K562 (cell line): ENCODE data around the gene EXOSC2. TPM values are rescaled to one million over a fixed set of nuclear protein-coding genes. Genes with fewer than 3 reads are reported as not detected.

ENCODE experiments used
- ATAC-seq: fragments of 200-7000 bp; cut with Tn5 transposase; 3 replicates; pipeline ENCODE4 v1.9.1; 2020; ENCODE audit warnings: moderate library complexity
- BruUV-seq: library from RNA; stranded (reverse); fragments of 400-500 nt; replicated peaks from 2 replicates; lab custom pipeline; 2021; lab: Mats Ljungman, UMichigan
- CTCF ChIA-PET: fragments of 300-600 bp; formaldehyde crosslinking; extraction: SDS; loops from one replicate; lab custom pipeline; 2021; ENCODE audit warnings: low intra/inter-chr PET ratio; lab: Yijun Ruan, JAX
- POLR2A ChIA-PET: fragments of 300-600, 350-650 bp; sonication (Branson Sonifier 250); formaldehyde crosslinking; extraction: SDS; loops from one replicate; lab custom pipeline; 2021; ENCODE audit warnings: antibody characterized with exemption, inconsistent platforms; lab: Yijun Ruan, JAX
- DNase-seq, 4 experiments: peaks; one replicate each; pipeline versions ENCODE4 v3.0.0 to v3.0.0-alpha.2; 2011 to 2018; ENCODE audit warnings: low spot score in 3 of 4, mixed read lengths in 3 of 4; ENCODE audit errors: extremely low read depth in 1 of 4
- FAIRE-seq: peaks from 2 replicates; lab custom pipeline; 2011; peaks lifted over from hg19 to GRCh38; lab: Jason Lieb, UNC
- H2AFZ ChIP-seq: 2 replicates; pipeline ENCODE4 v1.6.0; 2011; ENCODE audit warnings: low read depth, low read length, control low read depth, inconsistent platforms
- H3K27ac ChIP-seq: fragments of 200-600 bp; 3 replicates; pipeline ENCODE4 v1.8.0; 2011; ENCODE audit warnings: low read depth, mild to moderate bottlenecking, control low read depth, inconsistent platforms, low read length, moderate library complexity, mixed read lengths; ENCODE audit errors: extremely low read depth
- H3K27me3 ChIP-seq, 2 experiments: fragments of 300-600 bp in 1 of 2; 2 replicates in 1 of 2; 3 replicates in 1 of 2; pipeline versions ENCODE4 v1.6.0 to v1.8.0; 2011; ENCODE audit warnings: inconsistent platforms in 2 of 2, low read length in 2 of 2, mild to moderate bottlenecking in 1 of 2, mixed read lengths in 1 of 2, moderate library complexity in 1 of 2; ENCODE audit not compliant: control insufficient read depth in 2 of 2, insufficient read depth in 2 of 2
- H3K36me3 ChIP-seq: fragments of 300-600 bp; 3 replicates; pipeline ENCODE4 v1.8.0; 2011; ENCODE audit warnings: mild to moderate bottlenecking, low read length, inconsistent platforms; ENCODE audit not compliant: control insufficient read depth, insufficient read depth
- H3K4me1 ChIP-seq, 2 experiments: fragments of 200-600 bp in 1 of 2; replicated peaks in 1 of 2; 2 replicates in 1 of 2; 3 replicates in 1 of 2; pipeline versions ENCODE4 v1.5.1 to v1.8.0; 2011; ENCODE audit warnings: inconsistent platforms in 2 of 2, low read length in 2 of 2, mild to moderate bottlenecking in 1 of 2, mixed read lengths in 1 of 2, moderate library complexity in 1 of 2; ENCODE audit not compliant: control insufficient read depth in 2 of 2, insufficient read depth in 2 of 2
- H3K4me2 ChIP-seq: 2 replicates; pipeline ENCODE4 v1.6.1; 2011; ENCODE audit warnings: low read length, control low read depth, inconsistent platforms, mixed read lengths; ENCODE audit not compliant: insufficient read depth
- H3K4me3 ChIP-seq: fragments of 200-600 bp; sonication (generic), shearing (Covaris generic); 2 replicates; pipeline ENCODE4 v1.5.1; 2016; ENCODE audit warnings: control low read depth, inconsistent platforms
- H3K79me2 ChIP-seq: fragments of 200-600 bp; 3 replicates; pipeline ENCODE4 v1.8.0; 2011; ENCODE audit warnings: low read length, inconsistent platforms; ENCODE audit not compliant: control insufficient read depth, insufficient read depth
- H3K9ac ChIP-seq, 2 experiments: 2 replicates each; pipeline versions ENCODE4 v1.6.0 to v1.6.1; 2011; ENCODE audit warnings: low read depth in 2 of 2, low read length in 2 of 2, control low read depth in 1 of 2, inconsistent platforms in 1 of 2, mild to moderate bottlenecking in 1 of 2, mixed read lengths in 1 of 2; ENCODE audit not compliant: insufficient read depth in 1 of 2
- H3K9me1 ChIP-seq: one replicate; pipeline ENCODE4 v1.6.0; 2011; ENCODE audit warnings: inconsistent platforms, mild to moderate bottlenecking, low read length, moderate library complexity; ENCODE audit not compliant: control insufficient read depth, insufficient read depth
- H3K9me3 ChIP-seq: replicated peaks from 2 replicates; pipeline ENCODE4 v1.5.1; 2011; ENCODE audit warnings: low read depth, low read length, inconsistent platforms; ENCODE audit not compliant: control insufficient read depth, insufficient read depth
- H4K20me1 ChIP-seq: replicated peaks from 2 replicates; pipeline ENCODE4 v1.6.1; 2011; ENCODE audit warnings: low read length, inconsistent platforms, mixed read lengths; ENCODE audit not compliant: control insufficient read depth, insufficient read depth
- BRD9 ChIP-seq: fragments of 450-650 bp; IDR thresholded peaks from 2 replicates; pipeline ENCODE4 v1.6.1; 2018; ENCODE audit warnings: low read depth; ENCODE audit not compliant: partially characterized antibody
- MIER1 ChIP-seq: fragments of 450-650 bp; IDR thresholded peaks from 2 replicates; pipeline ENCODE4 v1.6.1; 2016; ENCODE audit warnings: antibody characterized with exemption, mild to moderate bottlenecking, low read depth
- ZBTB9 ChIP-seq: fragments of 450-650 bp; formaldehyde crosslinking; IDR thresholded peaks from 2 replicates; pipeline ENCODE4 v1.4.0; 2020; ENCODE audit warnings: mild to moderate bottlenecking, moderate library complexity
- whole genome bisulfite sequencing: fragments of 100-300 bp; shearing (Covaris generic); methylation state at CpG from one replicate; pipeline ENCODE4 v1.1.6; 2016; ENCODE audit warnings: low coverage, mixed read lengths; ENCODE audit not compliant: insufficient coverage; ENCODE audit errors: missing lambda C conversion rate; 5-methylcytosine and 5-hydroxymethylcytosine counted together
- in situ Hi-C: fragments of 300-500 bp; cut with MboI; formaldehyde crosslinking; loops from 4 replicates; pipeline ENCODE4 v1.15.0; 2018; ENCODE audit warnings: inconsistent platforms, mixed read lengths
- intact Hi-C: fragments of 100-400 bp; cut with micrococcal nuclease; formaldehyde crosslinking; loops from 2 replicates; pipeline ENCODE4 v1.14.2; 2022
- polyA plus RNA-seq, 8 experiments: library from polyadenylated mRNA; depleted of rRNA in 4 of 8; stranded (reverse) in 5 of 8; unstranded in 3 of 8; fragments of >200 nt; fragmentation: Nextera tagmentation in 2 of 8; fragmentation: Illumina TruSeq in 1 of 8; extraction: Ambion mirVana in 2 of 8; extraction: Trizol in 1 of 8; gene quantifications; 2 replicates each; pipeline versions ENCODE4 v1.2.1 to v1.2.3, GENCODE V29; 2011 to 2014; ENCODE audit warnings: inconsistent platforms in 1 of 8, missing spikeins in 1 of 8
- total RNA-seq, 7 experiments: library from RNA; depleted of rRNA in 6 of 7; stranded (reverse); fragments of >200 nt in 6 of 7; fragmentation: Illumina TruSeq in 2 of 7; extraction: Trizol in 2 of 7; gene quantifications; 2 replicates each; pipeline versions ENCODE4 v1.2.1 to v1.2.3, GENCODE V29; 2011 to 2021; ENCODE audit warnings: low replicate concordance in 1 of 7

The EXOSC2 gene
- total and polyA plus RNA-seq, 9 of the 15 experiments (the other 6 are each of a cell fraction or from before 2014, with no cell fraction given) = 46.0 to 101 (median 77.6) TPM

GRCh38 chr9:130694205-130694604 lies 625 bp downstream of the EXOSC2 start:
- POLR2A ChIA-PET = interaction anchor here (1.0 to 1.8 kb wide), 5 partner anchors 10 to 241 kb away, joined by 4 to 8 read pairs (median 4); no protein-coding TSS in a partner anchor
- in situ Hi-C loops = loop anchor here (25.0 kb wide), 1 partner anchor 557 kb away; no protein-coding TSS in a partner anchor
- intact Hi-C loops = no loop called here

More at GRCh38 chr9:130694205-130694604, 625 bp downstream of the EXOSC2 start:
- 0 out of 2 replicates have a peak, but pooled peaks have one; percentile 12 for TF ChIP-seq MIER1
- TF ChIP-seq ZBTB9 (CRISPR knock-in tag) = no peak
- peak; percentile 2 for TF ChIP-seq BRD9
- H3K9me1 ChIP-seq = peaks cover 3% of the 10 kb centered on the region
- peak overlapping the region; percentile 93 to 97 for H3K9ac ChIP-seq
- CTCF ChIA-PET = no interaction called here
- 2% methylated on average over 8 of the region's 8 CpGs for WGBS
- TSS peak; percentile 52 for BruUV-seq
- peak overlapping the region; percentile 98 for H2AFZ ChIP-seq
- peak; percentile 5; the same call in 2 of the 3 replicates for ATAC-seq
- 0 out of 2 replicates have a peak, but pooled peaks cover 3% of the 10 kb centered on the region for H3K9me3 ChIP-seq
- H3K4me1 ChIP-seq = peaks cover 9 to 12% of the 10 kb centered on the region in 2 experiments; a peak in 4 of 5 replicates
- FAIRE-seq = no peak
- H3K36me3 ChIP-seq = peaks cover 42% of the 10 kb centered on the region
- DNase-seq = no peak
- H3K4me2 ChIP-seq = peak overlapping the region; percentile 98
- peaks cover 5% of the 10 kb centered on the region for H4K20me1 ChIP-seq
- H3K4me3 ChIP-seq = peak overlapping the region; percentile 81
- no peaks in the 10 kb centered on the region for H3K27me3 ChIP-seq
- peaks cover 45% of the 10 kb centered on the region for H3K79me2 ChIP-seq
- H3K27ac ChIP-seq = peak overlapping the region; percentile 84
